Measurements from ENCODE around the gene MRPL24.

GRCh38 chr1:156697481-156697880 lies 43.4 kb downstream of the MRPL24 start:
- TF ChIP-seq, protein P1, sequence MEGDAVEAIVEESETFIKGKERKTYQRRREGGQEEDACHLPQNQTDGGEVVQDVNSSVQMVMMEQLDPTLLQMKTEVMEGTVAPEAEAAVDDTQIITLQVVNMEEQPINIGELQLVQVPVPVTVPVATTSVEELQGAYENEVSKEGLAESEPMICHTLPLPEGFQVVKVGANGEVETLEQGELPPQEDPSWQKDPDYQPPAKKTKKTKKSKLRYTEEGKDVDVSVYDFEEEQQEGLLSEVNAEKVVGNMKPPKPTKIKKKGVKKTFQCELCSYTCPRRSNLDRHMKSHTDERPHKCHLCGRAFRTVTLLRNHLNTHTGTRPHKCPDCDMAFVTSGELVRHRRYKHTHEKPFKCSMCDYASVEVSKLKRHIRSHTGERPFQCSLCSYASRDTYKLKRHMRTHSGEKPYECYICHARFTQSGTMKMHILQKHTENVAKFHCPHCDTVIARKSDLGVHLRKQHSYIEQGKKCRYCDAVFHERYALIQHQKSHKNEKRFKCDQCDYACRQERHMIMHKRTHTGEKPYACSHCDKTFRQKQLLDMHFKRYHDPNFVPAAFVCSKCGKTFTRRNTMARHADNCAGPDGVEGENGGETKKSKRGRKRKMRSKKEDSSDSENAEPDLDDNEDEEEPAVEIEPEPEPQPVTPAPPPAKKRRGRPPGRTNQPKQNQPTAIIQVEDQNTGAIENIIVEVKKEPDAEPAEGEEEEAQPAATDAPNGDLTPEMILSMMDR (IDR thresholded peaks at IDR 0.05; ENCODE audit: insufficient read depth, low read length, poor library complexity, severe bottlenecking): no peak
- TF ChIP-seq EZH2phosphoT487 (conservative IDR thresholded peaks at IDR 0.05; ENCODE audit: low read length): no peak
